ENCODE results near the gene ENOX2.

Gene ENOX2

DNA sequence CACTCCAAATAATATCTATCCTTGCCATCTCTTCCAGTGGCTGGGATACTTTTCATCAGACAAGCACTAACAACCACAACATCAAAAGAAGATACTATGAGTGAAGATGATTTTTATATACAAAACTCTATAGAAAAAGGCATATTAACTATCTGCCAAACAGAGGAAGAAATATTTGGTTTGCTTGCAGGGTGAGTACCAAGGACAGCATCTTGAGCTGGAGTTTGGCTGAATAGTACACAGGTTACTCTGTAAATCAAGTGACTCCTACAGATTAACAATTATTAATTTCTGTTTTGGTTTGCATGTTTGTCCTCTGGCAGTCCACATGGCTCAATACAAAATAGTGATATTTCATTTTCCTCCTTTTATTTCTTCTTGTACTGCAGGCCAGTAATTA lies 253.3 kb downstream of the ENOX2 start:
- TF ChIP-seq ZC3H10 (CRISPR knock-in tag; IDR thresholded peaks at IDR 0.05) (no peak), ZNF565 (CRISPR knock-in tag; conservative IDR thresholded peaks at IDR 0.05; ENCODE audit: low read depth) (no peak), ZFP3 (CRISPR knock-in tag; IDR thresholded peaks at IDR 0.05) (no peak), GLIS3 (CRISPR knock-in tag; IDR thresholded peaks at IDR 0.05) (no peak), RARB (CRISPR knock-in tag; IDR thresholded peaks at IDR 0.05) (no peak), OSR1 (CRISPR knock-in tag; IDR thresholded peaks at IDR 0.05) (no peak), ZNF8 (CRISPR knock-in tag; IDR thresholded peaks at IDR 0.05) (no peak), SNAI2 (CRISPR knock-in tag; IDR thresholded peaks at IDR 0.05) (no peak), ISL1 (CRISPR knock-in tag; IDR thresholded peaks at IDR 0.05) (no peak), ZNF70 (CRISPR knock-in tag; IDR thresholded peaks at IDR 0.05) (no peak)
- TF ChIP-seq, protein P1, sequence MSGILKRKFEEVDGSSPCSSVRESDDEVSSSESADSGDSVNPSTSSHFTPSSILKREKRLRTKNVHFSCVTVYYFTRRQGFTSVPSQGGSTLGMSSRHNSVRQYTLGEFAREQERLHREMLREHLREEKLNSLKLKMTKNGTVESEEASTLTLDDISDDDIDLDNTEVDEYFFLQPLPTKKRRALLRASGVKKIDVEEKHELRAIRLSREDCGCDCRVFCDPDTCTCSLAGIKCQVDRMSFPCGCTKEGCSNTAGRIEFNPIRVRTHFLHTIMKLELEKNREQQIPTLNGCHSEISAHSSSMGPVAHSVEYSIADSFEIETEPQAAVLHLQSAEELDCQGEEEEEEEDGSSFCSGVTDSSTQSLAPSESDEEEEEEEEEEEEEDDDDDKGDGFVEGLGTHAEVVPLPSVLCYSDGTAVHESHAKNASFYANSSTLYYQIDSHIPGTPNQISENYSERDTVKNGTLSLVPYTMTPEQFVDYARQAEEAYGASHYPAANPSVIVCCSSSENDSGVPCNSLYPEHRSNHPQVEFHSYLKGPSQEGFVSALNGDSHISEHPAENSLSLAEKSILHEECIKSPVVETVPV (CRISPR knock-in tag; IDR thresholded peaks at IDR 0.05): no peak
- TF ChIP-seq, protein P2, sequence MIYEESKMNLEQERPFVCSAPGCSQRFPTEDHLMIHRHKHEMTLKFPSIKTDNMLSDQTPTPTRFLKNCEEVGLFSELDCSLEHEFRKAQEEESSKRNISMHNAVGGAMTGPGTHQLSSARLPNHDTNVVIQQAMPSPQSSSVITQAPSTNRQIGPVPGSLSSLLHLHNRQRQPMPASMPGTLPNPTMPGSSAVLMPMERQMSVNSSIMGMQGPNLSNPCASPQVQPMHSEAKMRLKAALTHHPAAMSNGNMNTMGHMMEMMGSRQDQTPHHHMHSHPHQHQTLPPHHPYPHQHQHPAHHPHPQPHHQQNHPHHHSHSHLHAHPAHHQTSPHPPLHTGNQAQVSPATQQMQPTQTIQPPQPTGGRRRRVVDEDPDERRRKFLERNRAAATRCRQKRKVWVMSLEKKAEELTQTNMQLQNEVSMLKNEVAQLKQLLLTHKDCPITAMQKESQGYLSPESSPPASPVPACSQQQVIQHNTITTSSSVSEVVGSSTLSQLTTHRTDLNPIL (CRISPR knock-in tag; IDR thresholded peaks at IDR 0.05; ENCODE audit: low read depth): no peak
- TF ChIP-seq, protein P3, sequence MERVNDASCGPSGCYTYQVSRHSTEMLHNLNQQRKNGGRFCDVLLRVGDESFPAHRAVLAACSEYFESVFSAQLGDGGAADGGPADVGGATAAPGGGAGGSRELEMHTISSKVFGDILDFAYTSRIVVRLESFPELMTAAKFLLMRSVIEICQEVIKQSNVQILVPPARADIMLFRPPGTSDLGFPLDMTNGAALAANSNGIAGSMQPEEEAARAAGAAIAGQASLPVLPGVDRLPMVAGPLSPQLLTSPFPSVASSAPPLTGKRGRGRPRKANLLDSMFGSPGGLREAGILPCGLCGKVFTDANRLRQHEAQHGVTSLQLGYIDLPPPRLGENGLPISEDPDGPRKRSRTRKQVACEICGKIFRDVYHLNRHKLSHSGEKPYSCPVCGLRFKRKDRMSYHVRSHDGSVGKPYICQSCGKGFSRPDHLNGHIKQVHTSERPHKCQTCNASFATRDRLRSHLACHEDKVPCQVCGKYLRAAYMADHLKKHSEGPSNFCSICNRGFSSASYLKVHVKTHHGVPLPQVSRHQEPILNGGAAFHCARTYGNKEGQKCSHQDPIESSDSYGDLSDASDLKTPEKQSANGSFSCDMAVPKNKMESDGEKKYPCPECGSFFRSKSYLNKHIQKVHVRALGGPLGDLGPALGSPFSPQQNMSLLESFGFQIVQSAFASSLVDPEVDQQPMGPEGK (CRISPR knock-in tag; IDR thresholded peaks at IDR 0.05; ENCODE audit: borderline replicate concordance): no peak
- TF ChIP-seq, protein P4, sequence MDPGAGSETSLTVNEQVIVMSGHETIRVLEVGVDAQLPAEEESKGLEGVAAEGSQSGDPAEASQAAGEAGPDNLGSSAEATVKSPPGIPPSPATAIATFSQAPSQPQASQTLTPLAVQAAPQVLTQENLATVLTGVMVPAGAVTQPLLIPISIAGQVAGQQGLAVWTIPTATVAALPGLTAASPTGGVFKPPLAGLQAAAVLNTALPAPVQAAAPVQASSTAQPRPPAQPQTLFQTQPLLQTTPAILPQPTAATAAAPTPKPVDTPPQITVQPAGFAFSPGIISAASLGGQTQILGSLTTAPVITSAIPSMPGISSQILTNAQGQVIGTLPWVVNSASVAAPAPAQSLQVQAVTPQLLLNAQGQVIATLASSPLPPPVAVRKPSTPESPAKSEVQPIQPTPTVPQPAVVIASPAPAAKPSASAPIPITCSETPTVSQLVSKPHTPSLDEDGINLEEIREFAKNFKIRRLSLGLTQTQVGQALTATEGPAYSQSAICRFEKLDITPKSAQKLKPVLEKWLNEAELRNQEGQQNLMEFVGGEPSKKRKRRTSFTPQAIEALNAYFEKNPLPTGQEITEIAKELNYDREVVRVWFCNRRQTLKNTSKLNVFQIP (CRISPR knock-in tag; IDR thresholded peaks at IDR 0.05; ENCODE audit: borderline replicate concordance, low read depth): no peak

DNA sequence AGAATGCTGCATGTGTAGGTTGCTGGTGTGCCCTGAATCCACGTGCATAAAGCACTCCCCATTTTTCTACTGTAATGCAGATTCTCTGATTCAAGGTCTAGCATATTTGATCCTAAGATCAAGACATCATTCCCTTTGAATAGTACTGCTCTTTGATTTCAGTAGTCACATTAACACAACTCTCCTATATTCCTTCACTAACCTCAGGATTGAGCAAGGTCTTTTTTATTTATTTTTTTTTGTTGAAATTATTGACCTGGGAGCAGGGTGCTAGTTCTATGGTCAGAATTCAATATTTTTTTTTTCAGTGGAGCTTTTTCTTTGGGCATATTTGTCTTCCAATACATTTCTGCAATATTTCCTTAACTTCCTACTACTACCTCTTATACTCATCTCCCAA lies 255.5 kb downstream of the ENOX2 start:
- TF ChIP-seq, protein P3 (CRISPR knock-in tag; IDR thresholded peaks at IDR 0.05; ENCODE audit: borderline replicate concordance): no peak
- TF ChIP-seq CSDC2 (CRISPR knock-in tag; IDR thresholded peaks at IDR 0.05) (no peak), ARNTL (CRISPR knock-in tag; IDR thresholded peaks at IDR 0.05; ENCODE audit: borderline replicate concordance, low read depth) (no peak), RARB (CRISPR knock-in tag; IDR thresholded peaks at IDR 0.05) (no peak), ZNF8 (CRISPR knock-in tag; IDR thresholded peaks at IDR 0.05) (no peak), ESRRG (CRISPR knock-in tag; IDR thresholded peaks at IDR 0.05) (no peak), ZNF565 (CRISPR knock-in tag; conservative IDR thresholded peaks at IDR 0.05; ENCODE audit: low read depth) (no peak), ZC3H10 (CRISPR knock-in tag; IDR thresholded peaks at IDR 0.05) (no peak), ISL1 (CRISPR knock-in tag; IDR thresholded peaks at IDR 0.05) (no peak)

More for the DNA sequence above, 253.3 kb downstream of the ENOX2 start:
- ATAC-seq: no peak

DNA sequence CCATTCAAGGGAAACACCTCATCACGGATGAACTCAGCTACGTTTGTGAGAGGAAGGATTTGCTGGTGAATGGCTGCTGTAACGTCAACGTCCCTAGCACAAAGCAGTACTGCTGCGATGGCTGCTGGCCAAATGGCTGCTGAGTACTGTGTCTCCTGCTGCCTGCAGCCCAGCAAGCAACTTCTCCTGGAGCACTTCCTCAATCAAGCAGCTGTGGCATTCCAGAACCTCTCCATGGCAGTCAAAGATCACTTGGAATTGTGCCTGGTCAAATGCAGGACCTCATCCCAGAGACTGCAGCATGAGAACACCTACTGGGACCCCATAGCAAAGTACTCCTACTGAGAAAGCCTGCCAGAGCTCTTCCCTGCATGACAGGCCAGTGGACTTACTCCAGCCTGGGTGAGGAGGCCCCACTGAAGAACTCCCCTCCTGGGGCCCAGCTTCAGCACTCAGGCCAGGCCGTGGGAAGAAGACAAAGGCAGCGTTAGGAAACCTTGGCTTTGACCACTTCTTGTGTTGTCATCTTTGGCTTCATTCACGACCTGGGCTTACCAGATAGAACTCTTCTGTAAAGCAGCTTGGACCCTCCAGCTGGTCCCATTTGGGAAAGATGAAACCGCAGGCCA lies 256.9 kb downstream of the ENOX2 start:
- ATAC-seq: no peak

More for the DNA sequence above, 255.5 kb downstream of the ENOX2 start:
- ATAC-seq: no peak

DNA sequence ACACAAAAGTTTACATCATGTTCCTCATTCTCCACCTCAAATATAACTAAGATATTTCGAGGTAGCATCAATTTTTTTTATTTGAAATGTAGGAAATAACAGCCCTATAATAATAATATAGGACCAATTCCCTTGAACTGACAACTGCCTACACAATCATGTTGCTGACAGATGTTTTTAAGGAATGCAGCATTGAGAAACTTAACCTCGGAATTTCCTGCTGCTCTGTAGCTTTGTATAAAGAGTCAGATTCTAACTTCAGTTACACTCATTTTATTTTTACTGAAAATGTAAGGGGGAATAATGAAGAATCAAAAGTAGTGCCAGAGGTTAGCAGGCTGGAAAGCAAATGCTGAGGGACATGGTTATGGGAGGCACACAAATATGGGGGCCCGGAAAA lies 265.4 kb downstream of the ENOX2 start:
- TF ChIP-seq, protein P4 (CRISPR knock-in tag; IDR thresholded peaks at IDR 0.05; ENCODE audit: borderline replicate concordance, low read depth): no peak
- TF ChIP-seq, protein P1 (CRISPR knock-in tag; IDR thresholded peaks at IDR 0.05): no peak
- TF ChIP-seq TOX (CRISPR knock-in tag; IDR thresholded peaks at IDR 0.05; ENCODE audit: borderline replicate concordance): no peak
- no peak for TF ChIP-seq ZNF565 (CRISPR knock-in tag; conservative IDR thresholded peaks at IDR 0.05; ENCODE audit: low read depth)
- no peak for TF ChIP-seq TCF4 (CRISPR knock-in tag; IDR thresholded peaks at IDR 0.05; ENCODE audit: borderline replicate concordance)
- ATAC-seq: no peak

More for the DNA sequence above, 256.9 kb downstream of the ENOX2 start:
- TF ChIP-seq GLIS3 (CRISPR knock-in tag; IDR thresholded peaks at IDR 0.05) (no peak), ARNTL (CRISPR knock-in tag; IDR thresholded peaks at IDR 0.05; ENCODE audit: borderline replicate concordance, low read depth) (no peak)

All from SK-N-SH treated with all-trans-retinoic acid at 6 μM for 48 hours (cell line).